Erythroblast (primary cell): ENCODE measurements around the gene ELOVL6.

Experiments
- GATA1 ChIP-seq: IDR thresholded peaks from 2 replicates; pipeline ENCODE4 v1.6.1; 2011; ENCODE audit warnings: low read depth, mild to moderate bottlenecking, control low read depth, low read length, moderate library complexity
- POLR2A ChIP-seq: IDR thresholded peaks from 2 replicates; pipeline ENCODE4 v1.6.1; 2011; ENCODE audit warnings: mild to moderate bottlenecking, low read length

- no peak for TF ChIP-seq POLR2A
- no peak for TF ChIP-seq GATA1
These were observed 77.9 kb downstream of the ELOVL6 start for GRCh38 chr4:110120506-110120905.
